Epidermal melanocyte (primary cell): Measurements from ENCODE around the gene NGRN.
"Not testable (repeated sequence)": the region's sequence is repeated elsewhere in the genome, so short reads cannot be mapped to it uniquely, and the experiment has no call there.

Source experiments
- DNase-seq: peaks from one replicate; pipeline ENCODE4 v3.0.0; 2011; ENCODE audit warnings: low spot score; ENCODE audit not compliant: insufficient read length

NGRN gene

GRCh38 chr15:90281637-90282036 is 16.2 kb downstream of the NGRN start:
- not testable (repeated sequence) for DNase-seq

GRCh38 chr15:90286678-90287077 is 21.2 kb downstream of the NGRN start:
- DNase-seq, result no peak

- no peak for DNase-seq
Observed at GRCh38 chr15:90287101-90287500, 21.6 kb downstream of the NGRN start.

GRCh38 chr15:90287946-90288345 is 22.5 kb downstream of the NGRN start:
- DNase-seq, result no peak

- DNase-seq, result no peak
Observed at GRCh38 chr15:90291679-90292356, 26.3 kb downstream of the NGRN start.

GRCh38 chr15:90293040-90293810 is 27.8 kb downstream of the NGRN start:
- DNase-seq, result not testable (repeated sequence)

GRCh38 chr15:90294159-90294558 is 28.7 kb downstream of the NGRN start:
- DNase-seq, result no peak

- no peak for DNase-seq
Observed at GRCh38 chr15:90294601-90295269, 29.3 kb downstream of the NGRN start.

GRCh38 chr15:90295270-90295648 is 29.8 kb downstream of the NGRN start:
- DNase-seq, result no peak

GRCh38 chr15:90296316-90296884 is 30.9 kb downstream of the NGRN start:
- not testable (repeated sequence) for DNase-seq

- no peak for DNase-seq
Observed at GRCh38 chr15:90297021-90297420, 31.5 kb downstream of the NGRN start.

GRCh38 chr15:90300541-90300940 is 35.1 kb downstream of the NGRN start:
- no peak for DNase-seq

- no peak for DNase-seq
Observed at GRCh38 chr15:90300988-90301706, 35.7 kb downstream of the NGRN start.

GRCh38 chr15:90301707-90302300 is 36.3 kb downstream of the NGRN start:
- no peak for DNase-seq

- DNase-seq, result not testable (repeated sequence)
Observed at GRCh38 chr15:90305355-90305754, 39.9 kb downstream of the NGRN start.

- no peak for DNase-seq
Observed at GRCh38 chr15:90305932-90306331, 40.5 kb downstream of the NGRN start.

GRCh38 chr15:90306560-90306959 is 41.1 kb downstream of the NGRN start:
- no peak for DNase-seq

GRCh38 chr15:90307661-90308060 is 42.2 kb downstream of the NGRN start:
- no peak for DNase-seq

GRCh38 chr15:90309020-90309419 is 43.5 kb downstream of the NGRN start:
- DNase-seq, result no peak

GRCh38 chr15:90315278-90315982 is 50.0 kb downstream of the NGRN start:
- peak; percentile 18 for DNase-seq
